LNCaP clone FGC (cell line): ENCODE data around the gene APOH.
"Not testable (repeated sequence)": the region's sequence is repeated elsewhere in the genome, so short reads cannot be mapped to it uniquely, and the experiment has no call there.

Experiments
- DNase-seq: peaks from one replicate; pipeline ENCODE4 v3.0.0-alpha.2; 2011; ENCODE audit warnings: low read depth
- H3K4me3 ChIP-seq: 2 replicates; pipeline ENCODE4 v1.5.1; 2011; ENCODE audit warnings: mild to moderate bottlenecking, low read depth, low read length, control low read depth
- TF ChIP-seq, protein P1 (sequence below): IDR thresholded peaks from 2 replicates; pipeline ENCODE4 v1.5.1; 2012; ENCODE audit warnings: mild to moderate bottlenecking; ENCODE audit not compliant: control insufficient read depth, insufficient read depth; ENCODE audit errors: extremely low read depth

APOH gene

DNA sequence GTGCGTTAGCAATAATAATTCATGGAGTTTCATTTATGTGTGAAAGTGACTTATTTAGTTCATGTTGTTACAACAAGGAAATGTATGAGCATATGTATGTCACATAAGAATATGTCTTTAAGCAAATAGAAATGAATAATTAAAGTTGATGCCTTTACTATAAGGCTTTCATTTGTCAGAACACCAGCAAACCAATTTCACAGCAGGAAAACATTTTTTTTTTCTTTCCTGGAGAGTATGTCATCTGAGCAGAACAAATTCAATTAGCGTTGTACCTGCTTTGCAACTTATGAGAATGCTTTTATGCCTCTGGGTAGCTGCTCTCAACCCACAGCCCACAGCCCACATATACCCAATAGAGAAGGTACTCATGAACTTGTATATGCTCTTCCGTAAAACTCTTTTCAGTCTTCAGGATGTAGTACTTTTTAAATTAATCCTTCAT, 26.3 kb upstream of the APOH start:
- TF ChIP-seq, protein P1, sequence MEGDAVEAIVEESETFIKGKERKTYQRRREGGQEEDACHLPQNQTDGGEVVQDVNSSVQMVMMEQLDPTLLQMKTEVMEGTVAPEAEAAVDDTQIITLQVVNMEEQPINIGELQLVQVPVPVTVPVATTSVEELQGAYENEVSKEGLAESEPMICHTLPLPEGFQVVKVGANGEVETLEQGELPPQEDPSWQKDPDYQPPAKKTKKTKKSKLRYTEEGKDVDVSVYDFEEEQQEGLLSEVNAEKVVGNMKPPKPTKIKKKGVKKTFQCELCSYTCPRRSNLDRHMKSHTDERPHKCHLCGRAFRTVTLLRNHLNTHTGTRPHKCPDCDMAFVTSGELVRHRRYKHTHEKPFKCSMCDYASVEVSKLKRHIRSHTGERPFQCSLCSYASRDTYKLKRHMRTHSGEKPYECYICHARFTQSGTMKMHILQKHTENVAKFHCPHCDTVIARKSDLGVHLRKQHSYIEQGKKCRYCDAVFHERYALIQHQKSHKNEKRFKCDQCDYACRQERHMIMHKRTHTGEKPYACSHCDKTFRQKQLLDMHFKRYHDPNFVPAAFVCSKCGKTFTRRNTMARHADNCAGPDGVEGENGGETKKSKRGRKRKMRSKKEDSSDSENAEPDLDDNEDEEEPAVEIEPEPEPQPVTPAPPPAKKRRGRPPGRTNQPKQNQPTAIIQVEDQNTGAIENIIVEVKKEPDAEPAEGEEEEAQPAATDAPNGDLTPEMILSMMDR = no peak
- H3K4me3 ChIP-seq = no peak overlapping the region
- DNase-seq = no peak

- TF ChIP-seq, protein P1 = peak; percentile 82
- peak; percentile 65 for DNase-seq
- H3K4me3 ChIP-seq = no peak overlapping the region
Measured at GRCh38 chr17:66255112-66255511, 25.9 kb upstream of the APOH start.

DNA sequence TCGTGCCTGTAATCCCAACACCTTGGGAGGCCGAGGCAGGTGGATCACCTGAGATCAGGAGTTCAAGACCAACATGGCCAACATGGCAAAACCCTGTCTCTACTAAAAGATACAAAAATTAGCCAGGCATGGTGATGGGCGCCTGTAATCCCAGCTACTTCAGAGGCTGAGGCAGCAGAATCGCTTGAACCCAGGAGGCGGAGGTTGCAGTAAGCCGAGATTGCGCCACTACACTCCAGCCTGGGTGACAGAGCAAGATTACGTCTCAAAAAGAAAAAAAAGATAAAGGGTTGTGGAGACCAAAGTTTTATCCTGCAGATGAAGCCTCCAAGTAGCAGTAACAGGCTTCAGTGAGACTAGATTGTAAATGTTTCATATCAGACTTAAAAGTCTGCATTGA, 24.2 kb upstream of the APOH start:
- DNase-seq, H3K4me3 ChIP-seq: not testable (repeated sequence)

GRCh38 chr17:66250686-66251085, 21.5 kb upstream of the APOH start:
- DNase-seq = no peak
- TF ChIP-seq, protein P1 = no peak
- H3K4me3 ChIP-seq = no peak overlapping the region

DNA sequence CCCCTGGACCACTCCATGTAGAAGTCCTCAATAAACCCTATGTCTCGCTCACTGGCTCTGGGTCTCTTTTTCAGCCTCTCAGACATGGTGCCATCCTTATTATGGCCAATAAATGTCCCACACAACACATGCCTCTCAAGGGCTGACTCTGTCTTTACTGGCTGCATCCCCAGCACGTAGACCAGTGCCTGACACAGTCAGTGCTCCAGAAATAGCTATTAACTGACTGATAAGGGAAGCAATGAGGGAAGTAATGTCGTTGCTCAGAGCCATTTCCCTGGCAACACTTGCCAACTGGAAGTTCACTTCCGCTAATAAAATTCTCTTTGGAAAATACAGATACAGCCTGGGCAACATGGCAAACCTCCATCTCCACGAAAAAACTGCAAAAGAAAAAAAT, 19.1 kb upstream of the APOH start:
- TF ChIP-seq, protein P1 = no peak
- H3K4me3 ChIP-seq = no peak overlapping the region
- DNase-seq = no peak

DNA sequence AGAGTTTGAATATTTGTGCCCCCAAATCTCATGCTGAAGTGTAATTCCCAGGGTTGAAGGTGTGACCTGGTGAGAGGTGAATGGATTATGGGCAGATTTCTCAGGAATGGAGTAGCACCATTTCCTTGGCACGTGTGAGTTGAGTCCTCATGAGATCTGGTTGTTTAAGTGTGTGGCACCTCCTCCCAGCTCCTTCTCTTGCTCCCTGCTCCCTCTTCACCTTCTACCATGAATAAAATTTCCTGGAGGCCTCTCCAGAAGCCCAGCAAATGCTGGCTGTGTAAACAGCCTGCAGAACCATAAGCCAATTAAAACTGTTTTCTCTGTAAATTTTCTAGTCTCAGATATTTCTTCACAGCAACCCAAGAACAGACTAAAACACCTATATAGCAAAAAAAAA, 12.6 kb upstream of the APOH start:
- no peak overlapping the region for H3K4me3 ChIP-seq
- TF ChIP-seq, protein P1 = no peak
- no peak for DNase-seq

GRCh38 chr17:66240630-66241029, 11.4 kb upstream of the APOH start:
- DNase-seq = no peak
- TF ChIP-seq, protein P1 = no peak

More at GRCh38 chr17:66240630-66241029, 11.4 kb upstream of the APOH start:
- H3K4me3 ChIP-seq = no peak overlapping the region
